IPS-NIHi7 (cell line): Measurements from ENCODE around the gene MEIOSIN.
"Not testable (repeated sequence)": the region's sequence is repeated elsewhere in the genome, so short reads cannot be mapped to it uniquely, and the experiment has no call there.

Experiments
- DNase-seq: peaks from one replicate; pipeline ENCODE4 v3.0.0; 2012; ENCODE audit warnings: mixed read lengths; ENCODE audit errors: extremely low spot score

The MEIOSIN gene, protein sequence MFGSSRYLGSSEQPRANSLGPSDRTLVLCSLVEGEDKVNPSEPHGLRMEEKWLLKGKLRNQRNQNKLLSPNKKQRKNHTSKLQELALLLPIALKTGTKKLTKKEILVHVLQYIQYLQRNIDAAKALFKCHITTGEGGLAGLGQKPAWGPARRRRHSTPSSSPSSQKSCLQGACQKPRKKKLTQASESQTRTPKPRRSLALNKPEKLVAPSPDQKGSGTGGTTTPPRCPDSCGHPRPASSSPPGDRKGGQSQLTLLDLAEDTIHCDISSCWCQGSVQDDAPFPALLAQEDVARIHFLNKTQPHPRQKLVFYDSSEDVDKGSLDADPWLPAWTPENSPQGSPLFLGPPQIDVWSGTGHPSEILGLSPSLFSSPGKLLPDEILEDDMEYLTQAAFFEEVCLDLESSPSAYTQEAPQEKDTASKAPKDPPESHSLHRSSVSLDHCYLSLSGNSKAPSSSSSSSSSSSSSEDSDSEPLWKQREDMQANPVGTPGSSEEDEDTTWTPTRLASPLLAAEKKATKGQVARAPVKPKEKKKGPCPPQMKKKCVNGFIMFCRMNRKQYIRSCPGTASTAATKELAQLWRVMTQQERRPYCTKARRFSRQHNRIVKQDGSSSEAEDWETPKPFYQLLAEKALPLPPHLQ

GRCh38 chr19:45733160-45733810 lies at the start of gene MEIOSIN:
Gene MEIOSIN (plus strand): TSS chr19:45733439. CDS start chr19:45735377, 1,938 bp downstream.
- no peak for DNase-seq

DNA sequence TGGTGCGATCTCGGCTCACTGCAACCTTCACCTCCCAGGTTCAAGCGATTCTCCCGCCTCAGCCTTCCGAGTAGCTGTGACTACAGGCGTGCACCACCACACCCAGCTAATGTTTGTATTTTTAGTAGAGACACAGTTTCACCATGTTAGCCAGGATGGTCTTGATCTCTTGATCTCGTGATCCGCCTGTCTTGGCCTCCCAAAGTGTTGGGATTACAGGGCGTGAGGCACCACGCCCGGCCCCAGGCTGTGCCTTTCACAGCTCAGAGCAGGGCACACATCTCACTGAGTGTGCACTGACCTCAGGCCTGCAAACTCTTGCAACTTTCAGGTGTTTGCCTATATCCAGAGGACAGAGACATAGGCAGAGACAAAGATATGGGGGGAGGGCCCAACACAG lies 48.2 kb upstream of the MEIOSIN start:
- DNase-seq, result not testable (repeated sequence)

GRCh38 chr19:45687599-45687998 lies 45.6 kb upstream of the MEIOSIN start:
- DNase-seq, result no peak

DNA sequence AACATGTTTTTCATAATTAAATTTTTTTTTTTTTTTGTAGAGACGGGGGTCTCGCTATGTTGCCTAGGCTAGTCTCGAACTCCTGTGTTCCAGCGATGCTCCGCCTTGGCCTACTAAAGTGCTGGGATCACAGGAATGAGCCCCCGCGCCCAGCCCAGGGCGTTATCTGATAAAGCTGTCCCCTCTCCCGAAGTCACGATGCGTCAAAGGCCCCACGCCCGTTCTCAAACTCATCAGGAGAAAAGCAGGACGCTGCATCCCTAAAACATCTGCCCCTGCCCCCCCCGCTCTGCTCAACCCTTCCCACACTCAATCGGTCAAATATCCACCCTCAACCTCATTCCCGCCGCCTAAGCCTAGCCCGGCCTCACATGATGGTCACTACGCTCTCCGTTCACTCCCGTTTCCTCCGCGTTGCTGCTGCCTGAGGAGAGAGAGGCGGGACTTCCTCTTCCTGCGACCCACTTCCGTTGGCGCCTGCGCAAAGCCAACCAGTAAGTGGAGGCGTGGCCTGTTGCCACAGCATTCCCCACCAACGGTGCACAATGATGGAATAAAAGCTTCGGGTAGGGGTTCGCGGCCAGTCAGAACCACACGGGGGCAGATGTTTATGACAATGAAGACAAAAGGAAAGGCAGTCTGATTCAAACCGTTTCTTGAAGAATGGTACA lies 41.6 kb upstream of the MEIOSIN start, which contains the start of gene SNRPD2:
Gene SNRPD2 (minus strand): TSS at position 438 of the 671 bp plus-strand sequence. CDS start 65 bp downstream, at position 373.
- peak; percentile 90 for DNase-seq

DNA sequence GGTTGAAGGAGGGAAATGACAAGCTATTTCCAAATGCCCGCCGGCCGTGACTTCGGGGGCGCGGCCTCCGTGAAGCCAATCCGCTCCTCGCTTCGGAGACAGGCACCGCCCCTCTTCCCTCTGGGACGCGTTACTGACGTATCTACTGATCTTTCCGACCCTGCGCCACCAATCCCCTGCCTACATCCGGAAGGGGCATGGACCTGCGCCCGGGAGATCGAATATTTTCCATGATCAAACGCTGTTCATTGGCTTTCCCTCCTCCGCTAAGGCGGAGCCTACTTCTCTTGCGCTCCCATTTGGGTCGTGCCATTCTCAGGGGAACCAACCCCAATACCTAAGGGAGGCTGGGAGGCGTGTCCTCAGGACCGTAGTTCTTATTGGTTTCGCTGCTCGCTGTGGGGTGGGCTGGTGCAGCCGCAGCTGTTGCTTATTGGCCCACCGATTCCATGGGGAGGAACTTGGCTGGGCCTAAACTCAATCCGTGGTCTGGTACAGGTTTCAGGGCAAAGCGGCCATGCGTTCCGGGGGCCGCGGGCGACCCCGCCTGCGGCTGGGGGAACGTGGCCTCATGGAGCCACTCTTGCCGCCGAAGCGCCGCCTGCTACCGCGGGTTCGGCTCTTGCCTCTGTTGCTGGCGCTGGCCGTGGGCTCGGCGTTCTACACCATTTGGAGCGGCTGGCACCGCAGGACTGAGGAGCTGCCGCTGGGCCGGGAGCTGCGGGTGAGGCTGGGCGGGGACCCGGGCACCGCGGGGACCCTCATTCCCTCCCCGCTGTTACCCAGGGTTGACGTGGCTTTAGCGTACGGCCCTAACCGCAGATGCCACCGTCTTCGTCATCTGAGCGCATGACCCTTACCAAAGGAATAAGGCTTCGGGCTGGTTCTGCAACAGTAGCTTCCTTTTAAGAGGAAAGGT lies 40.8 kb upstream of the MEIOSIN start, which contains the start of gene QPCTL:
Gene QPCTL (plus strand): TSS at position 480 of the 919 bp plus-strand sequence. CDS start 38 bp downstream, at position 518.
- DNase-seq, result peak; percentile 96

DNA sequence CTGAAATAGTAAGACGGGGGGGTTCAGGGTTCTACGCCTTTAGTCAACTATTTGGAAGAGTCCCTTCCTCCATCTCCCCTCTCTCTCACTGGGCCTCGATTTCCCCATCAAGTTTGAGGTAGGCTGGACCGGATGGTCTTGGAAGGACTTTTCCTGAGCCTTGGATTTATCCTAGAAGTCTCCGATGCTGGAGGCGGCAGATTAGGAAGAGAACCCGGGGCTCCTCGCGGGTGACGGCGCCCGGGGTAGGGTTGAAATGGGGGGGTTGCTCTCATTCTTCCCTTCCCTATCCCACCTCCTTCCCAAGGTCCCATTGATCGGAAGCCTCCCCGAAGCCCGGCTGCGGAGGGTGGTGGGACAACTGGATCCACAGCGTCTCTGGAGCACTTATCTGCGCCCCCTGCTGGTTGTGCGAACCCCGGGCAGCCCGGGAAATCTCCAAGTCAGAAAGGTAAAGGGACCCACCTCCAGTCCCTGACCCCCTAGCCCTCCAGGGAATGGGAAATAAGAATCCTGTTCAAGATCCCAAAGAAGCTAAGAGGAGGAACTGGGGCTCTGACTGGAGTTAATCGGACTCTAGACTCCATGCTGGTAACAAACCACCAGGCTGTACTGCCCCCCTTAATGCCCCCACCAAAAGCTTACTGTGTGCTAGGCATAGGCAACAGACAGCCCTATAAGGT lies 40.0 kb upstream of the MEIOSIN start:
- peak; percentile 85 for DNase-seq

DNA sequence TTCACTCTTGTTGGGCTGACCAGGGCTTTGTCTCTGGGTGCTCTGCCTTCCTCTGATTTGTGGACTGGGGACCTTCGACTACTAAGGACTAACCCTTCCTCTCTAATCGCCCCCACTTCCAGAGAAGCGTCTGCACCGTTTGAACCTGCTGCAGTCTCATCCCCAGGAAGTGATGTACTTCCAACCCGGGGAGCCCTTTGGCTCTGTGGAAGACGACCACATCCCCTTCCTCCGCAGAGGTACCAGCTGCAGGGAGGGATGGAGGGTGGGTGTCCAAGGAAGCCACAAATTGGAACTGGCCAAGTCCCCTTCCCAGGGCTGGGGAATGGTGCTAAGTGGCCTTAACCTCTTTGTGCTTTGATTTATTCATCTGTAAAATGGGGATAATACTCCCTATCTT lies 31.6 kb upstream of the MEIOSIN start:
- no peak for DNase-seq

- no peak for DNase-seq
These were observed 28.1 kb upstream of the MEIOSIN start for GRCh38 chr19:45705115-45705514.

DNA sequence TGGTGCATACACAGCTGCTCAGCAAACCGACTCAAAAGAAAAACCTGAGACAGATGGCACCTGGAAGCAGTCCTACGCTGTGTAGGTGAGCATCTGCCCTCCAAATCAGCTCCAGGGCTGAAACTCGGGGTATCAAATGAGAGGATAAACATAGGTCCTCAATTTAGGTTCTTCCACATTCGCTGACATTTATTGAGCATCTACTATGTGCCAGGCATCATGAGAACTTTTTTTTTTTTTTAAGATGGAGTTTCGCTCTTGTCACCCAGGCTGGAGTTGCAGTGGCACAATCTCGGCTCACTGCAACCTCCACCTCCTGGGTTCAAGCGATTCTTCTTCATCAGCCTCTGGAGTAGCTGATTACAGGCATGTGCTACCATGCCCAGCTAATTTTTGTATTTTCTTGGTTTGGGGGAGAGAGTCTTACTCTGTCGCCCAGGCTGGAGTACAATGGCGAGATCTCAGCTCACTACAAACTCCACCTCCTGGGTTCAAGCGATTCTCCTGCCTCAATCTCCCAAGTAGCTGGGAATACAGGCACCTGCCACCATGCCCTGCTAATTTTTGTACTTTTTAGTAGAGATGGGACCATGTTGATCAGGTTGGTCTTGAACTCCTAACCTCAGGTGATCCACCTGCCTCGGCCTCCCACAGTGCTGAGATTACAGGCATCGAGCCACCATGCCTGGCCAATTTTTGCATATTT lies 27.4 kb upstream of the MEIOSIN start:
- no peak for DNase-seq

DNA sequence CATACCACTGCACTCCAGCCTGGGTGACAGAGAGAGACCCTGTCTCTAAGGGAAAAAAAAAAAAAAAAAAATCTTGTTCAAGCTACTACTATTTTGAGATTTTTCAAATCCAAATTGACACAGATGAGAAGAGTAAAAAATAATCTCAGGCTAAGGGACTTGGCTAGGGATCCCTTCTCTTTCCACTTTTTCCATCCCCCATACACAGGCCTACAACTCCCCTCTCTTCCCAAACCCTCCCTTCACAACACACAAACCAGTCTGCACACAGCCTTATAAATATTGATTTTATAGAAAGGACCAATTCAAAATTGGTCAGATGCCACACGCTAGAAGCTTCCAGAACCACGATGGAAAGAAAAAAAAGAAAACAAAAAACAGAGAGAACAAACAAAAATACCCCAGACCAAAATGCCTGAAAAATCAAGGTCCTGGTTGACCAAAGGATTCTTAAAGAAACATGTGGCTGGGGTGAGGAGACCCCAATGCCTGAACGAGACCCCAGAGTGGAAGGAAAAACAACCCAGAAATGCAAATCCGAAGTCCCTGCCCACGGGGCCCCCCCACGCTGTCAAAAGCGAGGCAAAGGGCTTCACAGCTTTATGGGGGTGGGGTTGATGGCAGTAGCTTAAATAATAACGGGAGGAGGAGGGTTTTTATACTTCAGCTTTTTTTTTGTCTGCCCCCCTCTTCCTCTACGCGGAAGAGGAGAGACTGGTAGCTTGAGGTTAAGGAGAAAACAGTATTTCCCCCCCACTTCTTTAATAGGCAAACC lies 22.7 kb upstream of the MEIOSIN start:
- no peak for DNase-seq

DNA sequence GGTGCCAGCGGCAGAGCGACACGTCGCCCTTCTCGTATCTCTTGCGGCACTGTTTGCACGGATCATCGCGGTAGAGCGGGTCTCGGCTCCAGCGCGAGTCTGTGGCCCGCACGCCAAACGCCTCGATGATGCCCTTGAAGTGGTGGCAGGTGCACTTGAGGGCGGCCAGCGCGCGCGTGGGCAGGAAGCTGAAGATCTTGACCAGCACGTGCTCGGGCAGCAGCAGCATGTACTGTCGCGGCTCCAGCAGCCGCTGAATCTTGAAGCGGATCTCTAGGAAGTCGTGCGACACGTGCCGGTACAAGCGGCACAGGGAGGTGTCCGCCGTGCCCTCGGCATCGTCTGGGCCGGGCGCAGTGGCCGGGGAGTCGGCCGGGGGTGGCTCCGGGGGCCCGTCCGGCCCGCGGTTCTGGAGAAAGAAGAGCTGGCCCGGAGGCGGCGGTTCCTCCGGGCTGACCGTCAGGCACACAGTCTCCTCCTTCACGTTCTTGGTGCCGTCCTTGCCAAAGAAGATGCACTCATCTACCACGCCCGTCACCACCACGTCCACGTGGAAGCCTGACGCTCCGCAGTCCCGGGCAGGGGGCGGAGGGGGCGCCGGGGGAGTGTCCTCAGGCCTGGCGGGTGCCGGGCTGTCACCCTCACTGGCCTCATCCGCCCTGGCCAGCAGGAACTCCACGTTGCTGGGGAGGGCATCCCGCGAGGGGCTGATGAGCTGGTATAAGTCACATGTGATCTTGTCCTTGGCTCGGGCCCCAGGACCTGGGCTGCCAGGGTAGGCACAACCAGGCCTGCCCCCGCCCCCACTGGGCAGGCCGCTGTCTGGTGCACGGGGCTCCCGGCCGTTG lies 21.2 kb upstream of the MEIOSIN start:
- no peak for DNase-seq

GRCh38 chr19:45712699-45713067 lies 20.6 kb upstream of the MEIOSIN start:
- DNase-seq, result no peak

- DNase-seq, result no peak
These were observed 20.1 kb upstream of the MEIOSIN start for GRCh38 chr19:45713141-45713540.

- no peak for DNase-seq
These were observed 18.1 kb upstream of the MEIOSIN start for GRCh38 chr19:45715139-45715538.

DNA sequence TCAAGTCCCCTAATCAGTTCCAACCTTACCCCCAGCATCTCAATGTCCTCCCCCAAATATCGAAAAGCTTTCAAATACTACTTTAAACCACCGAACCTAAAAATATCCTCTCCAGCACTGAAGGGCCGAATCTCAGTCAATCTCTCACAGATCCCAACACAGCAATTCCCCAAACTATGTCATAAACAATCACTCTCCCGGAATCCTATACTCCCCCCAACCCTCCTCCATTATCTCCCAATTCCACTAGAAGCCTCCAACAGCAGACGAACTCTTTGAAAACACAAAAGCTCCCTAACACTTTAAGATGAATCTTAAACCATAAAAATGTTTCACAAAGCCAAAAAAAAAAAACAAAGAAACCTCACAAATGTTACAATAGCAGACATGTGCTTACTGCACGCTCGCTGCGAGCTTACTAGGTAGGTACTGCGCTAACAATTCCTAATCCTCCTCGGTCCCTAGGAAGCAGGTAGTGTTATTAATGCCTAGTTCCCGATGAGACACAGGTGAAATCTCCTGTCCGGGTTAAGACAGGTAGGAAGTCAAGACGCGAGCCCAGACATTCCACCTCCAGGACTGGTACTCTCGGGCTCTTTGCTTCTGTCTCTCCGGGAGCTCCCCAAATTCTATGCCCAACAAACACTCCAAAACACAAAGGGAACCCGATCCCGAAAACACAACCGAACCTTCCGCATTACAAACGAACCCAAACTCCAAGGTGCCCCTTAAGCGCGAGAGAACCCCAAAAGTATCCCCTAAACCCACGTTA lies 16.7 kb upstream of the MEIOSIN start:
- DNase-seq, result peak; percentile 38

GRCh38 chr19:45717131-45717982 lies 15.9 kb upstream of the MEIOSIN start:
- peak; percentile 99 for DNase-seq
